HG03460 (cell line): ENCODE results near the gene PDGFC.
"Not testable (repeated sequence)": the region's sequence is repeated elsewhere in the genome, so short reads cannot be mapped to it uniquely, and the experiment has no call there.

Experiments
- ATAC-seq: cut with Tn5 transposase; IDR thresholded peaks from one replicate; pipeline ENCODE4 v1.9.1; 2021; ENCODE audit not compliant: unreplicated experiment

Gene PDGFC

DNA sequence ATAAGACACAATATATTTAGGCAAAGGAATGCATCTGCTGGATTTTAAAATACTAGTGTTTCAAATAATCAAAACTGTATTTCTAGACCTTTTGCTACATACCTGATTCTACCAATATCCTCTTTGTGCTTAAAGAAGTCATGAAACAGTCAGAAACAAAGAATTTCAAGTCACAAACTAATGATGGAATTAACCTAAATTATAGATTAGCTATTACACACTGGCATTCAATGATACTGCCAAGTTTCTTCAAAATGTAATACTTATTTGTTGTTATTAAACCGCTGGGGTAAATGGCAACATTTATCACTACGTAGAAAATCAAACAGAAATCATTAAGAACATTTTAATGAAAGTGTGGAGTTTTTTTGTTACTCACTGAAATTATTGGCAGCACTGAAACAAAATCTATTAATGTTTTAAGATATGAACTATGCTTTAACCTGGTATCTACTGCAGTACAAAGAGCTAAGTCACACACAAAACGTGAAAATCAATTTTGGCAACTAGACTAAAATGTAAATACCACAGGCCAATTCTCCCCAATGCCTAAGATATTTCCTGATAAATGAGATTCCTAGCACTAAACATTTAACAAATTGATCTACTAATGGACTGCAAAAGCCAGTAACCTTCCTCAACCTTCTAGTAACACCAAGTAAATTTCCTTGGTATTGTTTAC, 19.4 kb downstream of the PDGFC start:
- no peak for ATAC-seq

DNA sequence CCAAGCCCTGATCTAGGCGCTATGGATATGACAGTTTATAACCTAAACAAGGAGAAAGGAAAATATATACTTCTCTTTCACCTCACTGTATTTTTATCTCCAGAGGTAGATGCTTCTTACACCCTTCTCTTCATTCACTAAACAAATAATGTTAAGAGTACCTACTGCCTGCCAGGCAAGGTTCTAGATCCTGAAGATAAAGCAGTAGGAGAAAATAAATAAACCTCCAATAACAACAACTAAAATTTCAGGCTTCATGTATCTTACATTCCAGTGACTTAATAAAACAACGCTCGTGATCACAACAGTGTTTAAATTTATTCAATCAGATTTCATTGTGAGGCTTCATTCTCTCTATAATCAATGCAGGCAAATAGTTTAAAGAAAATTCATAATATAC, 20.7 kb downstream of the PDGFC start:
- no peak for ATAC-seq

DNA sequence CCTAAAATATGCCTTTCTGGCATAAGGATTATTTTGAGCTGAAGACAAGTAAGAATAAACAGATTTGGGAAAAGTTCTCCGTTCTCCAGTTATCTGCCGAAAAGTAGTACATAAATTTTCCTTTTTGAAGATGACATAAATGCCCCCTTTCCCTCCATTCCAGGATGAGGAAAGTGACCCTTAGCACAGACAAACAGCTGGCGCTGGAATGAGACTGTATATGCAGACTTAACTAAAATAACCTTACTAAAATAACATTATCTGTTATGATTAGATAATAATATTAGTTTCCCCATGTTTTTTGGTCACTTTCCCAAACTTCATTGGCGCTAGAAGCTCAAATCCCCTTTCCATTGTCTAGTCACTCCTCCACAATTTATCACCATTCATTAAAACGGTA, 21.5 kb downstream of the PDGFC start:
- no peak for ATAC-seq

DNA sequence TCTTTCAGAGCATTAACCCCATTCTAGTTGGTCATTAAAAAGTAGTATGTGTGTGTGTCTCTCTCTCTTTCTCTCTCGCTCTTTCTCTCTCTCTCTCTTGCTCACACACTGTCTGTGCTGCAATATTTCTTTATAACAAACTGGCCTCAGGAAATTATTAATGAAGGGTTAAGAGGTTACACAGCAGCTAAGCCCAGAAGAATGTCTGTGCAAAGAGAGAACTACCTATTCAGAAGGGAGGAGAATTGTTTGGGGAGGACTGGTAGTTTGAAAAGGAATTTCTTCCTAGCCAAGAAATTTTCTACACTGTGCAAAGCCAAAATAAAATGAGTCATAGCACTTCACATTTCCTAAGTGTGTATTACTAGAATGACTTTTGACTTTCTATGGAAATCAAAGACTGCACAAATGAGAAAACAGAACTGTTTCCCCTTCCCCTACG, 22.2 kb downstream of the PDGFC start:
- no peak for ATAC-seq

DNA sequence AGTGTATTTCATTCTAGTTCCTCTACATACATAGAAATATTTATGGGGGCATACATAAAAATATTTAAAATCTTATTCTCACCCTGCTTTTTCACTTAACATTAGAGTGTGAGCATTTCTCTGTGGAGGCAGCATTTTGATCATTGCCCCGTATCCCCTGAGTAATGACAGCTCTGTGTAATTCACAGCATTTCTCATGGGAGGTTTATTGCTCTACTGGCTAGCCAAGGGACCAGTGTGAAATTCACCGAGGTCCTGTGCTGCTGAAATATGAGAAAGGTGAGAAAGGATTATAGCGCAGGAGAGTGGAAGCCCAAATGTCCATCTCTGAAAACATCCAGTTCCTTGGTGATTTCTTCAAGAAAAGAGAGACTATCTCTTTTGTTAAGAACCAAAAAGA, 22.9 kb downstream of the PDGFC start:
- ATAC-seq, result no peak

DNA sequence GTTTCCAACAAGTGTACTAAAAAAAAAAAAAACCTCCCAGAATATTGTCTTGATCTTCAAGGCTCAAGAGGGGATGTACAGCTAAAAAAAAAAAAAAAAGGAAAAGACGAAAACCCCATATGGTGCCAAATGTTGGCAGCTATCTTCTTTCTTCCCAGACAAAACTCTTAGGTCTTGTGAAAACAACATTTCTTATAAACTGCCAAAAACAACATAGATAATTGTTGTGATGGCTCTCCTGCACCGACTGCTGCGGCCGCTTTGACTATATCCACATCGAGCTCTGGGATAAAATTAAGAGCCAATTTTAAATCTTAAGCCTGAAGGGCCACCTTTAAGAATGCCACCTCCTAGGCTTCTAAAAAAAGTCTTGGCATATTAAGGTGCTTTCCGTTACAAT, 23.5 kb downstream of the PDGFC start:
- no peak for ATAC-seq

DNA sequence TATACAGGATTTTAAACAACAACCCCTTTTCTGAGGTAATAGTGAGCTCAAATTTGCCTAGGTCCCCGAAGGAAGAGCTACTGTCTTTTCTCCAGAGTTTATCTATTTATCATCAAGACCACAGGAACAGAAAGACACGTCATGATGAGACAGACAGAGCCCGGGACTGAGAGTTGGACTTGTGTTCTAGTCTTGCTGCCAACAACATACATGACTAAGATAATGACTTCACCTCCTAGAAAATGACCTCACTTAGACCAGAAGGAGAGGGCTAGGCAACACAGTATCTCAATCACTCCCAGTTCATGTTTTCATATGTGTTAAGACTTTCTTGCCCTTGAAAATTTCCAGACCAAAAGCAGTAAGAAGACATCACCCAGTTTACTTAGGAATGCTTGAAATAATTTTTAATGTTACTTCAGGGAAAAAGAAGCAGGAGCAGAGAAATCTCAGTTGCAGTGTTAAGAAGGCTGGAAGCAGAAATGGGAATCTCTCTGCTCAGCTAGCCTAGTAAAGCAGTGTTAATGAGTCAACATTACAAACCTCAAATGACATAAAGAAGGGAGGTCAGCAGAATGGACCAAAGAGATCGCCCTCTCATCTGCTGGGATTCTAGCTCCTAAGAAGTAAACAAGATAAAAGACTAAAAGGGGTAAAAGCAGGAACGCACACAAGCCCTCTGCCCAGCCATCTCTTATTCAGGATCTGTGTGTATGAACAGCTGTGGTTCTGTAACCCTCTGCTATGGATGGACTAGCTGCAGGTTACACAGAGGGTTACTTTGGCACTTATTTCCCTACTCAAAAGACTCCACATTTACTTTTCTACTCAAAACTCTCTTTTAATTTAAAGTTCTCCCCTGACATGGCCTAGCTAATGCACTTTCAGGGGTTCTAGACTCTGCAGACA, 24.8 kb downstream of the PDGFC start:
- ATAC-seq, result no peak

DNA sequence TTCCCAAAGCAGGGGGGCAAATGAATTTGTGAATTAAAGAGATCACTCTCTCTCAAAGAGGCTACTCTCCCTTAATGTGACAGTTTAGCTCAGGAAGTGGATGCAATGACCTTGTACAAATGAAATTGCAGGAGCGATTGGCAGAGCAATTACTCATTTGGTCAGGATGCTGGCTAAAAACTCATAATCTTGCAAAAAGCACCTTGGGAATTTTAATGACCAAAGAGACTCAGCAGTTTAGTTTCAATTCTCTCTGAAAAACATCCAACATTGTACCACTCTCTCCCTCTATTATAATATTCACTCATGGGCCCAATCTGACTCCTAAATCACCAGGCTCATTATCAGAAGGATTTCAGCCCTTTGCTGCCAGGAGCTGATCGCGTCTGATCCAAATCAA, 26.1 kb downstream of the PDGFC start:
- ATAC-seq, result no peak

DNA sequence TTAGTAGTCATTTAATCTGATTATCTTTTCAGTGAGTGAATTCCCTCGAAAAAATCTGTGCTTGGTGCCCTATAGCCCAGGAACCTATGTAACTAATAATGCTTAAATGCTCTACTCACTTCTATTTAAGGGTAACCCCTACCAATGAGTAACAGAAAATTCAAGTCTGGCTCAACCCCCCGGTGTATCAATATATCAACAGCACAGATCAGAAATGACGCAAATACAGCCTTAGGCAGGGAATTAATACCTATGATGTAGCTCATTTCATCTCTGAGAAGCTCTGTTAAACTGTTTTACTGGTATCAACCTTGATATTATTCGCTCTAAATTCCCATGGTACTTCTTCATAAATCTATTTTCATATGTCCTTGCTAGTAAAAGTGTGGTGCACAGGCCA, 28.6 kb downstream of the PDGFC start:
- no peak for ATAC-seq

DNA sequence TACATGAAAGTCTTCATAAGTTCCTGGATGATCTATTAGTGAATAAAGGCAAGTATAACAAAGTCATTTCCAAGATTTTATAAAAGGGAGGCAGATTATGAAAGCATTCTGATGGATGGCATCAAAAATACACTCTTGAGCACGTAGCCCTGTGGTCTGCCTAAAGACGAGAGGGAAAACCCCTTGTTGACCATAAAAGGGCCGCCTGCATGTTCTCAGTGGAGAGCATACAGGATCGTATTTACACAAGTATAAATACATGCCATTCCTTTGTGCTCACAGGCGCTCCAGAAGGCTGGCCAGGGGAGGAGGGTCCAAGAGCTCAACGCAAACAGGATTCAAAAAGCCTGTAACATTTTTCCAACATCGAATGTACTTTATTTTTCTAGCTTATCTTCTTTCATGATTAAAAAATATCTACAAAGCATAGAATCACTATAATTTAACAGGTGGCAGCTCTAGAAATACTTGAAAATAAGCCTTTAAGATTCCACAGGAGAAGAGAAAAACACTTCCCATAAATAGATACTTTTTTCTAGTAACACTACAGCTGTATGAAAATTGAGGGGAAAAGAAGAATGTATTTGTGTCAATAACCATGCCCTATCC, 29.6 kb downstream of the PDGFC start:
- no peak for ATAC-seq

DNA sequence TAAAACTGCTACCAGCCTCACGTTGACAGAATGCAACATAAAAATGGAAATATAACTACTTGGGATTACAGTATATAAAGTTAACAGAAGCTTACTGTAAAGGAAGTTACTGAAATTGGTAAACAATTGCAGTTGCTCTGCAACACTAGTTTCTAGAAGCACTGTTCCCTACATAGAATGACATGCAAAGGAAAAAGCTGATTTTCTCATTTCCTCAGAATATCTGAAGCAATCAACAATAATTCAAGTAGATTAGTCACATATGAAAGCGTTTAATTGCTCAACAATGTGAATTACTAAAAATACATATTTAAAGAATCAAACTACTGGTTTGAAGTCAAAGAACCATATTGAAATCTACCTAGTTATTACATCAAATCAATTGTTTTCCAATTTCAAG, 31.8 kb downstream of the PDGFC start:
- ATAC-seq, result no peak

DNA sequence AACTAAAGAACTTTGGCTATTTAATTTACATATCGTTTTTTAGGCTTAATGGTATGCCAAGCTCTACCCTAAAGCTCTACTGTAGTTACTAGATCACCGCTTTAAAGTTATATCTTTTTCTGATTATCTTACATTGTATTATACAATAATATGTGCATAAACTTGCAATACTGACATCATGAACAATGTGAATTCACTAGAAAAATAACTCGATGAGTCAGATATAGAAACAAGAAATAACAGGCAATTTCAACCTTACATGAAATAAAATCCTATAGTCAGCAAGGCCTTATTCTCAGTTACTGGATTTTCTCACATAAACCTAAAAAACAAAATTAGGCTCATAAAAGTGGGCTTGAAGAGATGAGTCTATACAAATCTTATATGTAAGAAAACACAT, 32.5 kb downstream of the PDGFC start:
- no peak for ATAC-seq

DNA sequence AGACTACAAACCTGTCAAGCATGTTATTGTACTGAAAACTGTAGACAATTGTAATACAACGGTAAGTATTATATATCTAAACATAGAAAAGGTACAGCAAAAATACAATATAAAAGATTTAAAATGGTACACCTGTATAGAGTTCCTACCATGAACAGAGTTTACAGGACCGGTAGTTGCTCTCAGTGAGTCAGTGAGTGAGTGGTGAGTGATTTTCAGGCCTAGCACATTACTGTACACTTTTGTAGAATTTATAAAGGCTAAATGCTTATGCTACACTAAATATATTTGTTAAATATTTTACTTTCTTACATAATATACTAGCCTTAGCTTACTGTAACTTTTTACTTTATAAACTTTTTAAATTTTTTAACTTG, 37.4 kb downstream of the PDGFC start:
- ATAC-seq, result no peak

DNA sequence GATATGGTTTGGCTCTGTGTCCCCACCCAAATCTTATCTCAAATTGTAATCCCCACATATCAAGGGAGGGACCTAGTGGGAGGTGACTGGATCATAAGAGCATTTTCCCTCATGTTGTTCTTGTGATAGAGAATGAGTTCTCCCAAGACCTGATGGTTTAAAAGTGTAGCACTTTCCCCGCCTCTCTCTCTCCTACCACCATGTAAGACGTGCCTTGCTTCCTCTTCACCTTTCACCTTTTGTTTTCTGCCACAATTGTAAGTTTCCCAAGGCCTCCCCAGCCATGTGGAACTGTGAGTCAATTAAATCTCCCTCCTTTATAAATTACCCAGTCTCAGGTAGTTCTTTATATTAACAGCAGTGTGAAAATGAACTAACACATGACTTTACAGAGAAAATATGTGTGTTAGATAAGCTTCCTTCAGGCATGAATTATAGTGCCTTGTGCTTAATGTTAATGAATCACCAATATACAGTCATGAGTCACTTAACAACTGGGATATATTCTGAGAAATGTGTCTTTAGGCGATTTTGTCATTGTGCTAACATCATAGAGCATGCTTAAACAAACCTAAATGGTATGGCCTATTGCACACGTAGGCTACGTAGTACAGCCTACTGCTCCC, 37.9 kb downstream of the PDGFC start:
- no peak for ATAC-seq

DNA sequence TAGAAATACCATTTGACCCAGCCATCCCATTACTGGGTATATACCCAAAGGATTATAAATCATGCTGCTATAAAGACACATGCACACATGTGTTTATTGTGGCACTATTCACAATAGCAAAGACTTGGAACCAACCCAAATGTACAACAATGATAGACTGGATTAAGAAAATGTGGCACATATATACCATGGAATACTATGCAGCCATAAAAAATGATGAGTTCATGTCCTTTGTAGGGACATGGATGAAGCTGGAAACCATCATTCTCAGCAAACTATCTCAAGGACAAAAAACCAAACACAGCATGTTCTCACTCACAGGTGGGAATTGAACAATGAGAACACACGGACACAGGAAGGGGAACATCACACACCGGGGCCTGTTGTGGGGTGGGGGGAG, 39.2 kb downstream of the PDGFC start:
- not testable (repeated sequence) for ATAC-seq

DNA sequence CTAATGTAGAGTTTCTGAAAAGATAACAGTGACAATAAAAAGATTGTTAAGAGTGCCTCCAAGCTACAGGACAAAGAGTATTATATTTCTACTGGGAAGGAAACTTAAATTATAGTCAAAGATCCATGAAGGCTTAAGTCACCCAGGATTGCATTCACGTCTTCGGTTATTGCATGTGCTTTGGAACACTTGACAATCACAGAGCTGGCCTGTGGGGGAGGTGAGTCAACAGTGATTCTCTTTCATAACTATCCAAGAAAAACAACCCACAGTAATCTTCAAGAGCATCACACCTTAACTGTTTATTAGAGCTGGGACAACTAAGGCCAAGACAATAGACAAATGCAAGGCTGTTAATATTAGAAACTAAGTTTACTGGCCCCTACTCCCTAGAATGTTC, 40.3 kb downstream of the PDGFC start:
- no peak for ATAC-seq

DNA sequence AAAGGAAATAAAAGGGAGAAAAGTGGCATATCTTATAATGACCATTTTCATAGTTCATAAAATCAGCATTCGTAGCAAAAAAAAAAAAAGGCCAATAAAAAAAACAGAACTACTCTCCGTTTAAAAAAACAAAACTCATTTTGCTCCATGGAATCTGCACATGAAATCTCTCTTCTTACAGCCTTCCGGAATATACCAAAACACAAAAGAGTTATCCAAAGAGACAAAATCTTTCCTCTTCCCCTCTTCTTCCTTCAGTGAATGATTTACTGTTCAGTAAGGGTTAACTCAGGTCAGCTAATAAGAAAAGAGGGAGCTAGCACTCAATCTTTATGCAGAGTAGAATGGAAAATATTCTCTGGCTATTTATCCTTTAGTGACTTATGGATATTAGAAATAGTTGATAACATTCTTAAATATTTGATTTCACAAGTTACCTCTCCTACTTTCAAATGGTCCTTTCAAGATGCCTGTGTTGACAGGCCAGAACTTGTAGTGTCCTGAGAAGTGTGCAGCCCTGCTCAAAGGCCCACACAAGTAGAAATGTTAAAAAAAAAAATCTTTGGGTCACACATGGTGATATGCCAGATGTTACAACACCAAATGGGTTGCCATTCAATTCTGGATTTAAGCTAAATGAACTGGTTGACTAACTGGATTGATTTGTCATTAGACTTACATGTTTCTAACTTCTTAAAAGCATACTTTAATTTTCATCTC, 42.1 kb downstream of the PDGFC start:
- ATAC-seq, result no peak

DNA sequence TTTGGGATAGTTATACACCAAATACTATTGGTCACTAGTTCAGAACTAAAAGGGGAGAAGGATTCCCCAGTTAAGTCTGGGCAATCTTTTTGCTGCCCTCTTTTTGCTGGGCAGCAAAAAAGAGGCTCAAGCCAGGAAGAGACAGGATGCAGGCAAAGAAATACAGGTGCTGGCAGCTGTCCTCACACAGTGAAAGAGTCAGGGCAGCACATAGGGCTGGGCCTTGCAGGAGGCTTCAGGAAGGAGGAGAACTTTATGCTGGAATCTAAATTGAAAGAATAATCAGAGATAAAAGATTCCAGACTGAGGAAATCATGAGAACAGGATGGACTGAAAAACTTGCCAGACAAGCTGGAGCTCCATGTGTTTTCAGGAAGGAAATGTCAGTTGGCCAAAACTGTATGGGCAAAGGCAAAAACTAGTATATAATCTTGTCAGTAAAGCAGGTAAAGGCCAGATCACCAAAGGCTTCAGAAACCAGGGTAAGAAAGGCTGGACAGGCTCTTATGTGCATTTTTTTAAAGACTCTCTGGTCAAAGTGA, 46.8 kb downstream of the PDGFC start:
- ATAC-seq, result no peak

DNA sequence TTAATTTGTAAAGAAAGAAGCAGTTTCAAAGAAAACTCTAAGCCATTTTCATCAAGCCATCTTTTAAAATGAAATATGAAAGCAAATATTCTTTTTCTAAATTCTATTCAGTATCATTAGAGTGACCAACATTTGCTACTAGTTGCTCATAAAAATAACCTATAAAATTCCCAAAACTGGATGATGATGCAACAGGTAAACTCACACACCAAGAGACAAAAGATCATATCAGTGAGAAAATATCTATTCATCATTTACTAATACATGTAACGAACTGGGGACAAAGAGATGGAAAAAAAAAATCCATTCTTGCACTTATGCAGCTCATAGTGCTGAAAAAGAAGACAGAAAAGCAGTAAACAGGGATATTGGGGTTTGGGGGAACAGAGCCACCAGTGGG, 48.1 kb downstream of the PDGFC start:
- no peak for ATAC-seq

DNA sequence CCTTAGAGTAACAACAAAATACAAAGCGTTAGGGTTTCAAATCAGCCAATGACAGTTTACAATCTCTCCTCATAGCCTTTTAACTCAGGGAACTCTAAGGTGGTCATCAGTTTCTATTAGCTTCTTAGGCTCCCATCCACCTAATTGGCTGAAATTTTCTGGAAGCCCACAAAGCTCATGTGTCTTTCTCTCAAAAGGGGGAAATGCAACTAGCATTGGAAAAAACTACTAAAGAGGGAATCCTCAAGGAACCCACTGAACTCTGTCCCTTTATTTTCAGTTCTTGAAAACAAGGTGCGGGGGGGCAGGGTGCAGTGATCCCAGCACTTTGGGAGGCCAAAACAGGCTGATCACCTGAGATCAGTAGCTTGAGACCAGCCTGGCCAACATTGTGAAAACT, 56.4 kb downstream of the PDGFC start:
- no peak for ATAC-seq

DNA sequence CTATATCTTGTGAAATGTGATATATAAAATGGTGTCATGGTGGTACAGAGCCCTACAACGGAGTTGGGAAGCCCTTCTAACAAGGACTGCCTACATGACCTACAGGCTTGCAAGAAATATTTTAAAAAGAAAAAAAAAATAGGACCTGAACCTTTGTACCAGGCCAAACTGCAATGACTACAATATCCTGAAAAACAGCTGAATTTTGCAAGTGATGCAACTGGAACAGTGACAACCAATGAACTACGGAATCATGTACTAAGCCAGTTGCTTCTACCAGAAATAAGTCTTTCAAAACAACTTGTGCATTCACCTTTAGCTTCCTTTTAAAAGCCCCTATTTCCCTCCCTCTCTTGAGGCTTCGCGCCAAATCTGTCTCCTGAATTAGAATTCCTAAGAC, 58.4 kb downstream of the PDGFC start:
- ATAC-seq, result no peak
